ENCODE data around the gene FAM217B. TPM values are rescaled to one million over a fixed set of nuclear protein-coding genes. Genes with fewer than 3 reads are reported as not detected.

The FAM217B gene, protein sequence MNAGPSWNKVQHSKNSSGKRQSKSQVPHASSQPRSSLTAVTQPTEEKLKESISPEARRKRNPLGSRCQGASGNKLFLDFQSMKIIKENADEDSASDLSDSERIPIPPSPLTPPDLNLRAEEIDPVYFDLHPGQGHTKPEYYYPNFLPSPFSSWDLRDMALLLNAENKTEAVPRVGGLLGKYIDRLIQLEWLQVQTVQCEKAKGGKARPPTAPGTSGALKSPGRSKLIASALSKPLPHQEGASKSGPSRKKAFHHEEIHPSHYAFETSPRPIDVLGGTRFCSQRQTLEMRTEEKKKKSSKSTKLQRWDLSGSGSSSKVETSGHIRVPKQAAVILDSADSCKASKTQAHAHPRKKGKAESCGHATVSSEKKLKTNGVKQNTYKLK
- total RNA-seq, result 29.7 TPM

GRCh38 chr20:59940129-59940955 is at the start of gene FAM217B, which contains the start of gene PPP1R3D:
Gene FAM217B, plus strand, starts transcription at chr20:59940389. Its CDS starts 3,555 bp downstream, at chr20:59943944.
Gene PPP1R3D, minus strand, starts transcription at chr20:59940305. Its CDS starts 374 bp downstream, at chr20:59939931.

DNA sequence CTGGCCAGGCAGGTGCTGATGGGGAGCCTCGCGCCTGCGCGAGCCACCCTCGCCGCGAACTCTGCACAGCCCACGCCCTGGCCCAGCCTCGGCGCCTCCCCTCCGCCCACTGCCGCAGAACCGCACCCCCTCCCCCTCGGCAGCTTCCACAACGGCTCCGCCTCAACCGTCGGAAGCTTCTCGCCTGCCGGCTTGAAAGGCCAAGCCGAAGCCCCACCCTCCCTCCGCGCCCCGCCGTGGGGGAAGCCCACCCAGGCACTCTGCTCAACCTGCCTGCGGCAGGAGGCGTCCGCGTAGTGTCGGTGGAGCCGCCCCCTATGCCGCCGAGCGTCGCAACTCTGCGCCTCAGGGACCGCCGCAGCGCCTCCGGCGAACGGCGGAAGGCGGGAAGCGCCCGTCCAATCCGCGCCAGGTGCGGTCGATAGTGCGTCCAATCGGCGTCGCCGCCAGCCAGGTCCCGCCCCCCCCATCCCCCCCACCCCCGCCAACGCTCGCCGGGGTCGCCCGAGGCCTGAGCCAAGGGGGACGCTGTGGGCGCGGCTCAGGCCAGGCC is 6.8 kb upstream of the FAM217B start, which contains the start of gene SYCP2:
Gene SYCP2, minus strand, starts transcription at position 342 of the 553 bp plus-strand sequence. CDS start 11,224 bp downstream, outside the sequence.

GRCh38 chr20:59958123-59958522 is 17.9 kb downstream of the FAM217B start, which contains the start of gene CDH26:
Gene CDH26, plus strand, starts transcription at chr20:59958423. Its CDS starts 304 bp downstream, at chr20:59958727.

Other genes starting within 250 kb of the FAM217B start
- 5.3 TPM for gene SYCP2, start 6.8 kb upstream of the FAM217B start, total RNA-seq
- gene PPP1R3D, start 84 bp upstream of the FAM217B start, total RNA-seq, result 2.5 TPM
- 2.2 TPM for gene CDH26, start 18.0 kb downstream of the FAM217B start, total RNA-seq

Measured in parietal lobe (tissue), 1 donor.